ENCODE data around the gene EPB41L3.

- TF ChIP-seq POLR2AphosphoS5 (IDR thresholded peaks at IDR 0.05) (no peak), CTCF (IDR thresholded peaks at IDR 0.05) (no peak)
These were observed 82.8 kb downstream of the EPB41L3 start for GRCh38 chr18:5461041-5461440.
